Astrocyte (in vitro differentiated cells and primary cell): Measurements from ENCODE around the gene TIAM2.

ENCODE experiments used
- EZH2 ChIP-seq: IDR thresholded peaks from 2 replicates; pipeline ENCODE4 v1.6.1; 2012; ENCODE audit warnings: mild to moderate bottlenecking, low read length, inconsistent platforms; ENCODE audit not compliant: insufficient read depth
- TF ChIP-seq, protein P1 (sequence below): IDR thresholded peaks from 2 replicates; pipeline ENCODE4 v1.5.1; 2011; ENCODE audit warnings: low read depth, mild to moderate bottlenecking, inconsistent platforms, low read length, moderate library complexity; ENCODE audit not compliant: insufficient read depth

DNA sequence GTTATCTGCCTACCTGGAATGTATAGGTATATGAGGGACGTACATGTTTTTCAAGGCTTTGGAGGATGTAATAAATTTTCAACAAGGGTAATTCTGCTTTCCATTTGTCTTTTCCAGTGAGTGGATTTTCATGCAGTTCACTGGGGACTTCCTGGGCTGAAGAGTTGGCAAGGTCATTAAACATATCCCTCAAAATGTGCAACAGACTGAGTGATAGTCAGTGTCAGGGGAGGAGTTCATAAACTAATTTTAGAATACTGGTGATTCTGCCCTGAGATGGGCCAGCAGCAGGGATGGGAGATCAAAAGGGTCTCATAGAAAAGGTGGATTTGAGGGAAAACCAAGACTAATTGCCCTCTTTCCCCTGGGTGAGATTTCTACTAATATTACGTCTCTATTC lies 146.4 kb downstream of the TIAM2 start:
- TF ChIP-seq, protein P1, sequence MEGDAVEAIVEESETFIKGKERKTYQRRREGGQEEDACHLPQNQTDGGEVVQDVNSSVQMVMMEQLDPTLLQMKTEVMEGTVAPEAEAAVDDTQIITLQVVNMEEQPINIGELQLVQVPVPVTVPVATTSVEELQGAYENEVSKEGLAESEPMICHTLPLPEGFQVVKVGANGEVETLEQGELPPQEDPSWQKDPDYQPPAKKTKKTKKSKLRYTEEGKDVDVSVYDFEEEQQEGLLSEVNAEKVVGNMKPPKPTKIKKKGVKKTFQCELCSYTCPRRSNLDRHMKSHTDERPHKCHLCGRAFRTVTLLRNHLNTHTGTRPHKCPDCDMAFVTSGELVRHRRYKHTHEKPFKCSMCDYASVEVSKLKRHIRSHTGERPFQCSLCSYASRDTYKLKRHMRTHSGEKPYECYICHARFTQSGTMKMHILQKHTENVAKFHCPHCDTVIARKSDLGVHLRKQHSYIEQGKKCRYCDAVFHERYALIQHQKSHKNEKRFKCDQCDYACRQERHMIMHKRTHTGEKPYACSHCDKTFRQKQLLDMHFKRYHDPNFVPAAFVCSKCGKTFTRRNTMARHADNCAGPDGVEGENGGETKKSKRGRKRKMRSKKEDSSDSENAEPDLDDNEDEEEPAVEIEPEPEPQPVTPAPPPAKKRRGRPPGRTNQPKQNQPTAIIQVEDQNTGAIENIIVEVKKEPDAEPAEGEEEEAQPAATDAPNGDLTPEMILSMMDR: no peak
- TF ChIP-seq EZH2: no peak
